Measurements from ENCODE around the gene SLC9A5. TPM values are rescaled to one million over a fixed set of nuclear protein-coding genes. Genes with fewer than 3 reads are reported as not detected.

Gene SLC9A5
- total and polyA plus RNA-seq, 3 donors from 2014 or later, result 4.8 to 15.7 (median 6.8) TPM

GRCh38 chr16:67201411-67202345 lies 47.1 kb upstream of the SLC9A5 start:
- H3K36me3 ChIP-seq (ENCODE audit: low read depth, missing control alignments), result no peaks in the 10 kb centered on the region
- WGBS, 2 donors, result 94 to 96% methylated on average over 18 to 40 of the region's 40 CpGs
- H3K4me1 ChIP-seq, result peaks cover 17% of the 10 kb centered on the region
- intact Hi-C loops (cut with DNase I; ENCODE audit: low total_unique reads), result no loop called here
- TF ChIP-seq CTCF (IDR thresholded peaks at IDR 0.05) (no peak), POLR2A (IDR thresholded peaks at IDR 0.05) (no peak)
- no peak for DNase-seq
- H3K27ac ChIP-seq, result no peak overlapping the region
- no peaks in the 10 kb centered on the region for H3K9me3 ChIP-seq
- no peaks in the 10 kb centered on the region for H3K27me3 ChIP-seq
- H3K4me3 ChIP-seq, result no peak overlapping the region

- no peak for TF ChIP-seq POLR2A (IDR thresholded peaks at IDR 0.05)
- TF ChIP-seq CTCF (IDR thresholded peaks at IDR 0.05), result no peak
- intact Hi-C loops (cut with DNase I; ENCODE audit: low total_unique reads), result no loop called here
- no peak for DNase-seq
- H3K9me3 ChIP-seq, result no peaks in the 10 kb centered on the region
- no peaks in the 10 kb centered on the region for H3K27me3 ChIP-seq
- peaks cover 23% of the 10 kb centered on the region for H3K4me1 ChIP-seq
- 68 to 94% methylated on average over 3 to 12 of the region's 12 CpGs for WGBS, 2 donors
- H3K4me3 ChIP-seq, result no peak overlapping the region
- no peak overlapping the region for H3K27ac ChIP-seq
- no peaks in the 10 kb centered on the region for H3K36me3 ChIP-seq (ENCODE audit: low read depth, missing control alignments)
Observed at GRCh38 chr16:67202426-67202825, 46.4 kb upstream of the SLC9A5 start.

- intact Hi-C loops (cut with DNase I; ENCODE audit: low total_unique reads), result no loop called here
- no peak for DNase-seq
- H3K4me3 ChIP-seq, result no peak overlapping the region
- H3K27me3 ChIP-seq, result no peaks in the 10 kb centered on the region
- no peaks in the 10 kb centered on the region for H3K36me3 ChIP-seq (ENCODE audit: low read depth, missing control alignments)
- WGBS, 2 donors, result 94 to 95% methylated on average over 11 to 23 of the region's 23 CpGs
- H3K27ac ChIP-seq, result no peak overlapping the region
- H3K9me3 ChIP-seq, result no peaks in the 10 kb centered on the region
- peaks cover 25% of the 10 kb centered on the region for H3K4me1 ChIP-seq
- TF ChIP-seq CTCF (IDR thresholded peaks at IDR 0.05), result no peak
- TF ChIP-seq POLR2A (IDR thresholded peaks at IDR 0.05), result no peak
Observed at GRCh38 chr16:67202956-67203493, 45.8 kb upstream of the SLC9A5 start.

- Histone ChIP-seq H3K4me3 (no peak overlapping the region), H3K27me3 (no peaks in the 10 kb centered on the region), H3K4me1 (peaks cover 17% of the 10 kb centered on the region), H3K27ac (no peak overlapping the region), H3K36me3 (ENCODE audit: low read depth, missing control alignments) (no peaks in the 10 kb centered on the region), H3K9me3 (no peaks in the 10 kb centered on the region)
- intact Hi-C loops (cut with DNase I; ENCODE audit: low total_unique reads), result no loop called here
- TF ChIP-seq CTCF (IDR thresholded peaks at IDR 0.05) (no peak), POLR2A (IDR thresholded peaks at IDR 0.05) (no peak)
- 76 to 84% methylated on average over 3 to 4 of the region's 4 CpGs for WGBS, 2 donors
- DNase-seq, result no peak
Observed at GRCh38 chr16:67204076-67204475, 44.7 kb upstream of the SLC9A5 start.

Measured in testis (tissue), 3 donors.